H1 (cell line): ENCODE data around the gene SMIM44. TPM values are rescaled to one million over a fixed set of nuclear protein-coding genes. Genes with fewer than 3 reads are reported as not detected.

Source experiments
- CTCF ChIA-PET: fragments of 300-600 bp; sonication (Branson Sonifier 250); formaldehyde crosslinking; loops from one replicate; lab custom pipeline; 2021; ENCODE audit not compliant: partially characterized antibody; lab: Charles Lee
- POLR2A ChIA-PET: fragments of 300-600 bp; sonication (Branson Sonifier 250); formaldehyde crosslinking; loops from one replicate; lab custom pipeline; 2021; ENCODE audit warnings: inconsistent platforms; ENCODE audit not compliant: partially characterized antibody; lab: Charles Lee
- DNase-seq, 2 experiments: peaks; one replicate each; pipeline versions ENCODE4 v3.0.0 to v3.0.0-alpha.2; 2010 to 2022; ENCODE audit warnings: low spot score in 2 of 2, low read depth in 1 of 2, mixed read lengths in 1 of 2
- FAIRE-seq: peaks from 2 replicates; lab custom pipeline; 2011; peaks lifted over from hg19 to GRCh38; lab: Jason Lieb, UNC
- H2AFZ ChIP-seq: 2 replicates; pipeline ENCODE4 v1.8.1; 2012; ENCODE audit warnings: low read length, inconsistent platforms
- H2AK5ac ChIP-seq: 2 replicates; pipeline ENCODE4 v1.6.1; 2013; ENCODE audit warnings: low read depth, low read length
- H2BK120ac ChIP-seq: replicated peaks from 2 replicates; pipeline ENCODE3; 2013; ENCODE audit warnings: low read depth, low read length, inconsistent platforms
- H2BK12ac ChIP-seq: 2 replicates; pipeline ENCODE4 v1.6.1; 2013; ENCODE audit warnings: low read depth, low read length
- H2BK15ac ChIP-seq: 2 replicates; pipeline ENCODE4 v1.6.1; 2013; ENCODE audit warnings: low read length
- H2BK20ac ChIP-seq: 2 replicates; pipeline ENCODE4 v1.6.1; 2013; ENCODE audit warnings: low read length
- H2BK5ac ChIP-seq: 2 replicates; pipeline ENCODE4 v1.6.1; 2013; ENCODE audit warnings: low read depth, low read length
- H3K14ac ChIP-seq: 2 replicates; pipeline ENCODE4 v1.6.1; 2013; ENCODE audit warnings: inconsistent platforms; ENCODE audit not compliant: insufficient read length
- H3K18ac ChIP-seq: 2 replicates; pipeline ENCODE4 v1.6.1; 2013; ENCODE audit warnings: low read length; ENCODE audit errors: extremely low read depth
- H3K23ac ChIP-seq: 2 replicates; pipeline ENCODE4 v1.6.1; 2013; ENCODE audit warnings: inconsistent platforms; ENCODE audit not compliant: insufficient read length
- H3K23me2 ChIP-seq: 2 replicates; pipeline ENCODE4 v1.6.1; 2013; ENCODE audit warnings: low read depth, low read length
- H3K27ac ChIP-seq: 2 replicates; pipeline ENCODE4 v1.6.1; 2011; ENCODE audit warnings: low read depth, low read length, inconsistent platforms
- H3K27me3 ChIP-seq, 4 experiments: replicated peaks in 1 of 4; 1 replicate in 1 of 4; 2 replicates in 3 of 4; pipeline versions ENCODE4 v1.6.1 to v1.8.1; 2011 to 2013; ENCODE audit warnings: low read length in 3 of 4, mild to moderate bottlenecking in 3 of 4, inconsistent platforms in 2 of 4, mixed read lengths in 2 of 4, moderate library complexity in 1 of 4; ENCODE audit not compliant: control insufficient read depth in 3 of 4, insufficient read depth in 3 of 4; ENCODE audit errors: extremely low read depth in 1 of 4
- H3K36me3 ChIP-seq, 4 experiments: 2 replicates each; pipeline versions ENCODE4 v1.6.1 to v1.8.1; 2011 to 2013; ENCODE audit warnings: mild to moderate bottlenecking in 4 of 4, low read length in 3 of 4, moderate library complexity in 2 of 4, control low read depth in 1 of 4, inconsistent platforms in 1 of 4; ENCODE audit not compliant: insufficient read depth in 4 of 4, control insufficient read depth in 2 of 4
- H3K4ac ChIP-seq: replicated peaks from 2 replicates; pipeline ENCODE3; 2013; ENCODE audit warnings: low read length, low read depth, mixed read lengths, inconsistent platforms; ENCODE audit not compliant: insufficient read length
- H3K4me1 ChIP-seq, 4 experiments: replicated peaks in 1 of 4; 1 replicate in 1 of 4; 2 replicates in 3 of 4; pipeline versions ENCODE4 v1.6.1 to v1.8.1; 2011 to 2013; ENCODE audit warnings: low read length in 3 of 4, inconsistent platforms in 2 of 4, mixed read lengths in 1 of 4; ENCODE audit not compliant: insufficient read depth in 4 of 4, control insufficient read depth in 3 of 4
- H3K4me2 ChIP-seq, 2 experiments: 2 replicates each; pipeline versions ENCODE4 v1.6.1 to v1.8.1; 2011 to 2013; ENCODE audit warnings: low read depth in 2 of 2, low read length in 2 of 2, control low read depth in 1 of 2, inconsistent platforms in 1 of 2, mild to moderate bottlenecking in 1 of 2; ENCODE audit not compliant: insufficient read depth in 1 of 2
- H3K4me3 ChIP-seq, 4 experiments: fragments of 200-600, 300-600 bp in 1 of 4; sonication (generic), shearing (Covaris generic), sonication (Bioruptor Twin) in 1 of 4; 2 replicates each; pipeline versions ENCODE4 v1.5.1 to v1.8.1; 2011 to 2016; ENCODE audit warnings: low read length in 4 of 4, low read depth in 3 of 4, control low read depth in 2 of 4, inconsistent platforms in 2 of 4, mild to moderate bottlenecking in 2 of 4, mixed read lengths in 1 of 4, moderate library complexity in 1 of 4; ENCODE audit not compliant: insufficient read depth in 2 of 4; ENCODE audit errors: extremely low read depth in 1 of 4
- H3K56ac ChIP-seq: replicated peaks from 2 replicates; pipeline ENCODE3; 2013; ENCODE audit warnings: low read depth, mild to moderate bottlenecking, mixed read lengths, low read length, inconsistent platforms; ENCODE audit not compliant: insufficient read length
- H3K79me1 ChIP-seq: 2 replicates; pipeline ENCODE4 v1.6.1; 2013; ENCODE audit warnings: low read depth, low read length, control low read depth
- H3K79me2 ChIP-seq, 2 experiments: 2 replicates each; pipeline versions ENCODE4 v1.6.1 to v1.8.1; 2012 to 2013; ENCODE audit warnings: low read length in 2 of 2, mild to moderate bottlenecking in 2 of 2, inconsistent platforms in 1 of 2; ENCODE audit not compliant: insufficient read depth in 2 of 2, control insufficient read depth in 1 of 2
- H3K9ac ChIP-seq, 4 experiments: replicated peaks in 1 of 4; 1 replicate in 1 of 4; 2 replicates in 3 of 4; pipeline versions ENCODE4 v1.6.1 to v1.8.1; 2011 to 2013; ENCODE audit warnings: low read depth in 3 of 4, low read length in 3 of 4, control low read depth in 2 of 4, mild to moderate bottlenecking in 2 of 4, moderate library complexity in 2 of 4, inconsistent platforms in 1 of 4; ENCODE audit errors: extremely low read depth in 1 of 4
- H3K9me3 ChIP-seq, 2 experiments: 2 replicates each; pipeline versions ENCODE4 v1.6.1 to v1.8.1; 2012 to 2013; ENCODE audit warnings: mild to moderate bottlenecking in 2 of 2, moderate library complexity in 2 of 2, control low read depth in 1 of 2, inconsistent platforms in 1 of 2, low read depth in 1 of 2, low read length in 1 of 2, mixed read lengths in 1 of 2; ENCODE audit not compliant: insufficient read depth in 2 of 2
- H4K20me1 ChIP-seq, 2 experiments: replicated peaks in 1 of 2; 2 replicates each; pipeline versions ENCODE3 to v1.8.1; 2011 to 2013; ENCODE audit warnings: inconsistent platforms in 2 of 2, low read length in 2 of 2, mild to moderate bottlenecking in 1 of 2; ENCODE audit not compliant: insufficient read depth in 2 of 2, control insufficient read depth in 1 of 2
- H4K5ac ChIP-seq: 2 replicates; pipeline ENCODE4 v1.6.1; 2013; ENCODE audit warnings: low read length, low read depth, mixed read lengths, inconsistent platforms; ENCODE audit not compliant: insufficient read length
- H4K8ac ChIP-seq: 2 replicates; pipeline ENCODE4 v1.8.0; 2013; ENCODE audit warnings: mild to moderate bottlenecking, moderate library complexity, low read length, inconsistent platforms; ENCODE audit not compliant: insufficient read depth; ENCODE audit errors: extremely low read depth
- H4K91ac ChIP-seq: replicated peaks from 2 replicates; pipeline ENCODE3; 2013; ENCODE audit warnings: low read length, mixed read lengths, inconsistent platforms; ENCODE audit not compliant: insufficient read length
- BCL11A ChIP-seq, 2 experiments: IDR thresholded peaks; one replicate each; pipeline ENCODE4 v1.6.1; 2011; ENCODE audit warnings: low read depth in 2 of 2, low read length in 2 of 2, mild to moderate bottlenecking in 2 of 2
- EGR1 ChIP-seq: IDR thresholded peaks from 2 replicates; pipeline ENCODE4 v1.6.1; 2011; ENCODE audit warnings: low read depth, low read length, borderline replicate concordance
- MAFK ChIP-seq: IDR thresholded peaks from 2 replicates; pipeline ENCODE4 v1.6.1; 2012; ENCODE audit warnings: low read depth, mild to moderate bottlenecking, improper control_type of control experiment, low read length
- RXRA ChIP-seq: IDR thresholded peaks from 2 replicates; pipeline ENCODE4 v1.6.1; 2011; ENCODE audit warnings: low read depth, mild to moderate bottlenecking, low read length, moderate library complexity; ENCODE audit not compliant: insufficient read depth
- WGBS, 2 experiments: shearing (Covaris generic) in 1 of 2; methylation state at CpG; one replicate each; pipeline versions ENCODE4 v1.1.6 to v1.1.7; 2013 to 2015; ENCODE audit warnings: low lambda C conversion rate in 2 of 2, mixed read lengths in 2 of 2, inconsistent platforms in 1 of 2, low coverage in 1 of 2, missing lambda C conversion rate in 1 of 2; ENCODE audit not compliant: insufficient replicate concordance in 2 of 2, insufficient coverage in 1 of 2, insufficient read length in 1 of 2; ENCODE audit errors: extremely low coverage in 1 of 2, missing lambda C conversion rate in 1 of 2; 5-methylcytosine and 5-hydroxymethylcytosine counted together
- long read RNA-seq, 2 experiments: library from RNA in 1 of 2; library from capped mRNA in 1 of 2; stranded (forward); transcript quantifications; one replicate each; pipeline ENCODE4 v2.0.0, GENCODE V29; 2021; ENCODE audit warnings: inconsistent platforms in 1 of 2
- polyA minus RNA-seq, 3 experiments: library from RNA; depleted of rRNA, polyadenylated mRNA; stranded (reverse); fragments of >200 nt; gene quantifications; 1 replicate in 2 of 3; 2 replicates in 1 of 3; pipeline ENCODE4 v1.2.3, GENCODE V29; 2011
- polyA plus RNA-seq, 7 experiments: library from polyadenylated mRNA; depleted of rRNA in 3 of 7; stranded (reverse) in 5 of 7; unstranded in 2 of 7; fragments of >200 nt in 5 of 7; fragments of 200-250 nt in 2 of 7; gene quantifications; 1 replicate in 5 of 7; 2 replicates in 1 of 7; 4 replicates in 1 of 7; pipeline versions ENCODE4 v1.2.1 to v1.2.3, GENCODE V29; 2011 to 2013; ENCODE audit warnings: missing spikeins in 2 of 7, mixed read lengths in 2 of 7
- total RNA-seq: library from RNA; stranded (reverse); fragmentation: NEBNext Ultra II Directional; extraction: Animal tissue kit (Norgen Biotek cat#: 25700); gene quantifications from 2 replicates; pipeline ENCODE4 v1.2.1, GENCODE V29; 2021

SMIM44 gene
- total RNA-seq (not detected in 2 replicates), polyA plus RNA-seq (2011; rRNA removed) (not detected in 2 replicates), polyA minus RNA-seq (2011; rRNA and poly(A)+ RNA removed) (not detected in 2 replicates)
- polyA plus RNA-seq (2011; cell fraction: cytosol; rRNA removed) = not detected
- not detected for polyA plus RNA-seq (2011; cell fraction: nucleus; rRNA removed)
- polyA plus RNA-seq (2012, experiment 1 of 2) = not detected in 4 replicates
- not detected for polyA plus RNA-seq (2012, experiment 2 of 2)
- not detected for polyA plus RNA-seq (2013, experiment 1 of 2)
- not detected for polyA plus RNA-seq (2013, experiment 2 of 2)
- not detected for polyA minus RNA-seq (2011; cell fraction: cytosol; rRNA and poly(A)+ RNA removed)
- not detected for polyA minus RNA-seq (2011; cell fraction: nucleus; rRNA and poly(A)+ RNA removed)
- long read RNA-seq, experiment 1 = 0 reads
- long read RNA-seq, experiment 2 = 0 reads

DNA sequence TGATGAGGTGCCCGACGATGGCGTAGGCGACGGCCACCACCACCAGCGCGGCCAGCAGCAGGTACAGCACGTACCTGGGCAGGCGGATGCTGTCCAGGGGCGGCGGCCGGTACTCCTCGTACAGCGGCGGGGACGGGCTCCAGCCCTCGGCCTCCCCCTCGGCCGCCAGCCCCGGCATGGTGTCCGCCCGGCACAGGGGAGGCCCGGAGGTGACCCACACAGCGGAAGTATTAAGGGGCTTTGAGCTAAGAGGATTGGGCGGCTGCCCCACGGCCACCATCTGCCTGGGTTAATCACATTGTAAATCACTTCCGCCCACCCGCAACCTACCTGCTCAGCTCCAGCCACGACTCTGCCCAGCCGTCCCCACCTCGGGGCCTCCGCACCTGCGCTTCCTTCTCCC lies at the start of gene SMIM44:
Gene SMIM44 (minus strand): TSS at position 216 of the 403 bp plus-strand sequence. CDS start 38 bp downstream, at position 178.
- Histone ChIP-seq H3K56ac (no peak within 1 kb of the TSS), H2AK5ac (no peak within 1 kb of the TSS), H3K14ac (no peak within 1 kb of the TSS), H2BK120ac (no peak within 1 kb of the TSS), H3K9ac (no peak within 1 kb of the TSS), H3K23me2 (peaks cover 4% of the 10 kb centered on the region; the same call in 1 of the 2 replicates), H3K4me3 (no peak within 1 kb of the TSS), H4K91ac (no peak within 1 kb of the TSS), H3K27ac (no peak within 1 kb of the TSS), H3K27me3 (0 out of 7 replicates have a peak, but pooled peaks cover 0 to under 1% (median 0%) of the 10 kb centered on the region in 4 experiments), H2BK12ac (no peak within 1 kb of the TSS), H3K23ac (no peak within 1 kb of the TSS), H3K9me3 (no peaks in the 10 kb centered on the region), H2BK20ac (no peak within 1 kb of the TSS), H4K20me1 (peaks cover 0 to 2% of the 10 kb centered on the region in 2 experiments), H3K18ac (no peak within 1 kb of the TSS), H3K79me2 (no peaks in the 10 kb centered on the region), H4K8ac (no peak within 1 kb of the TSS), H3K4ac (no peak within 1 kb of the TSS), H3K4me1 (peaks cover 0 to 6% (median 5%) of the 10 kb centered on the region in 4 experiments; a peak in 6 of 7 replicates), H3K36me3 (no peaks in the 10 kb centered on the region), H2AFZ (no peak within 1 kb of the TSS), H3K79me1 (no peaks in the 10 kb centered on the region), H2BK15ac (no peak within 1 kb of the TSS), H4K5ac (no peak within 1 kb of the TSS), H2BK5ac (no peak within 1 kb of the TSS), H3K4me2 (no peak within 1 kb of the TSS)
- FAIRE-seq (no peak), DNase-seq (no peak)
- TF ChIP-seq BCL11A (IDR thresholded peaks at IDR 0.05; ENCODE audit: low read depth in 2 of 2, low read length in 2 of 2) (no peak), MAFK (no peak), EGR1 (no peak), RXRA (no peak)
- CTCF ChIA-PET = interaction anchor here (0.8 to 8.4 kb wide), 11 partner anchors 11 to 178 kb away, joined by 3 to 97 read pairs (median 4); partner anchors contain the start of gene DOHH
- 88% methylated on average over 27 of the region's 33 CpGs; no CpG with 5 or more reads in 1 of the 2 experiments for WGBS, 2 experiments
- POLR2A ChIA-PET = interaction anchor here (1.0 to 2.2 kb wide), 5 partner anchors 8 to 59 kb away, joined by 3 to 10 read pairs (median 5); no protein-coding TSS in a partner anchor
